ENCODE results near the gene TRHDE. TPM values are rescaled to one million over a fixed set of nuclear protein-coding genes. Genes with fewer than 3 reads are reported as not detected.

Gene TRHDE
- total RNA-seq, 2 donors from 2014 or later = 10.9 to 73.2 TPM

DNA sequence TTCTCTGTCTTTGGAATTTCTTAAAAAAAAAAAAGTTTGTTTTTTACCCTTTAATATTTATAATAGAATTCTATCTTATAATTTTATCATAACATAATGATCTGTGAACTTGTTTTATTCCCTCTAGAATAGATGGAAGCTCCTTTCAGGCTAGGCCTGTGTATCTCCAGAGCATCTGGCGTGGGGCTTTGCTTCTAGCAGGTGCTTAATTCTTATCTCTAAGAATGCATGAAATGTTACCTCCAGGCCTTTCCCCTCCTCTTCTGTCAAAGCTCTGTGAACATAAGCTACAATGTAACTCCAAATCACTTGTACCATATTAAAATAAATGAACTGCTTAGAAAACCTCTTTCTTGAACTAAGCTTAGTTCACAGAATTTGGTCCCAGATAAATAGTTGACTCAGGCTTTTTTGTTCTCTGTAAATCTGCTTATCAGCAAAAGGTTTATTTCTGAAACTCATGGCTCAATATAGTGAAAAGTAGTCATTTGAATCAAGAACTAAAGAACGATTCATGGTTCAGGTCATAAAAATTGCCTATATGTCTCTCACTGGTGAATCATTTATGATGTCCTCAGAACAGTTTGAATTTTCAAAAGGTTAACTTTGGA lies 407.1 kb downstream of the TRHDE start:
- 52 to 53% methylated on average over 2 of the region's 2 CpGs for WGBS, 2 donors
- no peaks in the 10 kb centered on the region for H3K27me3 ChIP-seq
- no peak overlapping the region for H3K27ac ChIP-seq
- H3K9me3 ChIP-seq = no peaks in the 10 kb centered on the region
- no peak overlapping the region for H3K4me3 ChIP-seq
- ATAC-seq = no peak
- no peak for DNase-seq
- H3K4me1 ChIP-seq = peaks cover 11% of the 10 kb centered on the region
- intact Hi-C loops (cut with DNase I) = no loop called here
- no peaks in the 10 kb centered on the region for H3K36me3 ChIP-seq (replicated peaks in 1 of 2; ENCODE audit: insufficient read depth in 1 of 2, low read depth in 2 of 2)
- no peak for TF ChIP-seq POLR2A (IDR thresholded peaks at IDR 0.05)
- TF ChIP-seq, protein P1, sequence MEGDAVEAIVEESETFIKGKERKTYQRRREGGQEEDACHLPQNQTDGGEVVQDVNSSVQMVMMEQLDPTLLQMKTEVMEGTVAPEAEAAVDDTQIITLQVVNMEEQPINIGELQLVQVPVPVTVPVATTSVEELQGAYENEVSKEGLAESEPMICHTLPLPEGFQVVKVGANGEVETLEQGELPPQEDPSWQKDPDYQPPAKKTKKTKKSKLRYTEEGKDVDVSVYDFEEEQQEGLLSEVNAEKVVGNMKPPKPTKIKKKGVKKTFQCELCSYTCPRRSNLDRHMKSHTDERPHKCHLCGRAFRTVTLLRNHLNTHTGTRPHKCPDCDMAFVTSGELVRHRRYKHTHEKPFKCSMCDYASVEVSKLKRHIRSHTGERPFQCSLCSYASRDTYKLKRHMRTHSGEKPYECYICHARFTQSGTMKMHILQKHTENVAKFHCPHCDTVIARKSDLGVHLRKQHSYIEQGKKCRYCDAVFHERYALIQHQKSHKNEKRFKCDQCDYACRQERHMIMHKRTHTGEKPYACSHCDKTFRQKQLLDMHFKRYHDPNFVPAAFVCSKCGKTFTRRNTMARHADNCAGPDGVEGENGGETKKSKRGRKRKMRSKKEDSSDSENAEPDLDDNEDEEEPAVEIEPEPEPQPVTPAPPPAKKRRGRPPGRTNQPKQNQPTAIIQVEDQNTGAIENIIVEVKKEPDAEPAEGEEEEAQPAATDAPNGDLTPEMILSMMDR (IDR thresholded peaks at IDR 0.05) = no peak

DNA sequence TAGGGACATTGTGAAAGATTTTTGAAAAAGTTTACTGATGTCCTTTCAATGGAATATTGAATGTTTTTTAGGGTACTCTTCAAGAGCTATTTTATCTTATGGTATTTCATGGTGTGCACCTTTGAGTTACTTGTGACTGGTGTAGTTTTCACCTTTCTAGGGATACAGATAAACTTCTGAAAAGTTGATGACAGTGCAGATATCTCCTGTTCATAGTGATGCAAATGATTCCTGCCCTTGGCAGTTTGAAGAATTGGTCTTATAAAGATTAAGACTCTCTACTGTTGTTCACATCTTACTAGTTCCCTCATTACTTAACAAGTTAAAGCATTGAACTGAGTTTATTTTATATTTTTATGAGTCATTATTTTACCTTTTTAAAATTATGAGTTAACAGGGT lies 408.9 kb downstream of the TRHDE start:
- Histone ChIP-seq H3K27ac (no peak overlapping the region), H3K4me1 (peaks cover 11% of the 10 kb centered on the region), H3K9me3 (no peaks in the 10 kb centered on the region), H3K27me3 (no peaks in the 10 kb centered on the region), H3K4me3 (no peak overlapping the region), H3K36me3 (replicated peaks in 1 of 2; ENCODE audit: insufficient read depth in 1 of 2, low read depth in 2 of 2) (no peaks in the 10 kb centered on the region)
- ATAC-seq (no peak), DNase-seq (no peak)
- TF ChIP-seq, protein P1 (IDR thresholded peaks at IDR 0.05) = no peak
- no peak for TF ChIP-seq POLR2A (IDR thresholded peaks at IDR 0.05)
- intact Hi-C loops (cut with DNase I) = no loop called here

DNA sequence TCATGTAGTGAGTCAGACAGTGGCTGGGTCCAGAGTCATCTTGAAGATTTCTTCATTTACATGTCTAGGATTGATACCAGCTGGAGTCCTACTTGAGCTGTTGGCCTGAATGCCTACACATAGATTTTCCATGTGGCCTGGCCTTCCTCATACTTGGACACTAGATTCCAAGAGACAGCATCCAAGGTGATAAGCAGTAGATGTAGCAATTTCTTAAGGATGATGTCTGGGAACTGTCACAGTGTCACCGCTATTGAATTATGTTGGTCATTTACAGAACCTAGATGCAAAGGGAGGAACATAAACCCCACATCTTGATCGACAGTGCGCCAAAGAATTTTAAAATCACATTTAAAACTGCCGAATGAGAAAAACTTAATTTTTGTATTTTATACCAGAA lies 412.3 kb downstream of the TRHDE start:
- TF ChIP-seq, protein P1 (IDR thresholded peaks at IDR 0.05) = no peak
- TF ChIP-seq POLR2A (IDR thresholded peaks at IDR 0.05) = no peak
- H3K9me3 ChIP-seq = no peaks in the 10 kb centered on the region
- H3K36me3 ChIP-seq (replicated peaks in 1 of 2; ENCODE audit: insufficient read depth in 1 of 2, low read depth in 2 of 2) = no peaks in the 10 kb centered on the region
- 89 to 94% methylated on average over 4 of the region's 4 CpGs for WGBS, 2 donors
- H3K4me1 ChIP-seq = no peaks in the 10 kb centered on the region
- no peak overlapping the region for H3K27ac ChIP-seq
- ATAC-seq (no peak), DNase-seq (no peak)
- H3K4me3 ChIP-seq = no peak overlapping the region
- H3K27me3 ChIP-seq = no peaks in the 10 kb centered on the region
- intact Hi-C loops (cut with DNase I) = no loop called here

DNA sequence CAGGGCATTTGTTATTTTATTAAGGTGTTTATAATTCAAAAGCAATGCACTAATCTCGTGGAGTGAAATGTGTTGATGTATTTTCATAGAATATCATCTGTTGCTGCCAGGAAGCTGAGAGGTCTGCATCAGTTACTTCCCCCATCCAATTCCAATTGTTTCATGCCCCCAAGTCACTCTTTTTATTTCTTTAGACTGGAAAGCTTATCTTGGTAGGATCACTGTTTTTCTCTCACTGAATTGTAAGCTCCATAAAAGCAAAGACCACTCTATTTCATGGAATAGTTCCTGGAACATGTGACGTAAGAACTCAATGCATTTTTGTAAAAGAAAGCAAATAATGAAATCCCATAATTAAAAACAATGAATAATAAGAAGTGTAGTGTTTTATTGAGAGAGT lies 420.2 kb downstream of the TRHDE start:
- no peaks in the 10 kb centered on the region for H3K9me3 ChIP-seq
- 56 to 59% methylated on average over 2 of the region's 2 CpGs for WGBS, 2 donors
- no peaks in the 10 kb centered on the region for H3K4me1 ChIP-seq
- H3K27me3 ChIP-seq = no peaks in the 10 kb centered on the region
- TF ChIP-seq, protein P1 (IDR thresholded peaks at IDR 0.05) = no peak
- no peak for TF ChIP-seq POLR2A (IDR thresholded peaks at IDR 0.05)
- no peaks in the 10 kb centered on the region for H3K36me3 ChIP-seq (replicated peaks in 1 of 2; ENCODE audit: insufficient read depth in 1 of 2, low read depth in 2 of 2)
- intact Hi-C loops (cut with DNase I) = no loop called here
- DNase-seq (no peak), ATAC-seq (no peak)
- no peak overlapping the region for H3K27ac ChIP-seq
- H3K4me3 ChIP-seq = no peak overlapping the region

DNA sequence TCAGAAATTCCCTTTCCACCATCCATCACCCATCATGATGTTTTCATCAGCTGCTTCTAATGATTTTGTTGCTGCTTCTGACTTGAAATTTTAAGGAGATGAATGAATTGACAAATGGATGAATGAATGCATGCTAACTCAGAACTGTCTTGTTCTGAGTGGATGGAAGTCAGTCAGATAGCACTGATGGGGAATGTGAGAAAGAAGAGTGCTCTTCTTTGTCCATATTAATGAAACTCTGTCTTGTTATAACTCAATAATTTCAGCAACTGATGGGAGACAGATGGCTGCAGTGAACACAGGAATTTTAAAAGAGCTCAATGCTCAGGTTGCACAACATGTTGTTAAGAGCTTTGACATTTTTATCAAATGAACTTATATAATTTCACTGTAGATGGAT lies 422.0 kb downstream of the TRHDE start:
- TF ChIP-seq POLR2A (IDR thresholded peaks at IDR 0.05) = no peak
- TF ChIP-seq, protein P1 (IDR thresholded peaks at IDR 0.05) = no peak
- H3K4me3 ChIP-seq = no peak overlapping the region
- H3K4me1 ChIP-seq = no peaks in the 10 kb centered on the region
- no peak overlapping the region for H3K27ac ChIP-seq
- intact Hi-C loops (cut with DNase I) = no loop called here
- no peaks in the 10 kb centered on the region for H3K27me3 ChIP-seq
- ATAC-seq = no peak
- no peak for DNase-seq
- H3K9me3 ChIP-seq = no peaks in the 10 kb centered on the region
- no peaks in the 10 kb centered on the region for H3K36me3 ChIP-seq (replicated peaks in 1 of 2; ENCODE audit: insufficient read depth in 1 of 2, low read depth in 2 of 2)
